Immature natural killer cell (primary cell): ENCODE data around the gene MAGEA2B. TPM values are rescaled to one million over a fixed set of nuclear protein-coding genes. Genes with fewer than 3 reads are reported as not detected.
"Not testable (repeated sequence)": the region's sequence is repeated elsewhere in the genome, so short reads cannot be mapped to it uniquely, and the experiment has no call there.

Experiments
- DNase-seq, 3 donors: peaks; one replicate each; pipeline ENCODE4 v3.0.0; 2022; ENCODE audit warnings: mixed read lengths in 1 of 3
- H3K27ac Mint-ChIP-seq, 6 donors: one replicate each; pipeline ENCODE4 v1.8.0; 2020; ENCODE audit warnings: mixed read lengths in 6 of 6, mild to moderate bottlenecking in 5 of 6, inconsistent platforms in 4 of 6, moderate library complexity in 3 of 6
- H3K27me3 Mint-ChIP-seq, 3 donors: one replicate each; pipeline ENCODE4 v1.8.0; 2020 to 2021; ENCODE audit warnings: low read depth in 3 of 3, mild to moderate bottlenecking in 3 of 3, mixed read lengths in 3 of 3, moderate library complexity in 3 of 3, inconsistent platforms in 1 of 3
- H3K36me3 Mint-ChIP-seq, 3 donors: one replicate each; pipeline ENCODE4 v1.8.0; 2020; ENCODE audit warnings: mixed read lengths in 3 of 3, inconsistent platforms in 2 of 3, mild to moderate bottlenecking in 2 of 3
- H3K4me1 Mint-ChIP-seq, 2 donors: one replicate each; pipeline ENCODE4 v1.8.0; 2020; ENCODE audit warnings: inconsistent platforms in 2 of 2, mild to moderate bottlenecking in 2 of 2, mixed read lengths in 2 of 2, moderate library complexity in 1 of 2
- H3K4me3 Mint-ChIP-seq, 5 donors: one replicate each; pipeline ENCODE4 v1.8.0; 2020; ENCODE audit warnings: mild to moderate bottlenecking in 5 of 5, mixed read lengths in 5 of 5, inconsistent platforms in 3 of 5, moderate library complexity in 3 of 5
- H3K9me3 Mint-ChIP-seq, 6 donors: one replicate each; pipeline ENCODE4 v1.8.0; 2020; ENCODE audit warnings: mild to moderate bottlenecking in 6 of 6, mixed read lengths in 6 of 6, inconsistent platforms in 4 of 6, moderate library complexity in 3 of 6
- polyA plus RNA-seq, 3 donors: library from polyadenylated mRNA; unstranded; fragments of 300-500 nt; fragmentation: Illumina TruSeq; gene quantifications; one replicate each; pipeline ENCODE4 v1.2.3, GENCODE V29; 2021

MAGEA2B gene
- polyA plus RNA-seq, 3 donors from 2014 or later = not detected

DNA sequence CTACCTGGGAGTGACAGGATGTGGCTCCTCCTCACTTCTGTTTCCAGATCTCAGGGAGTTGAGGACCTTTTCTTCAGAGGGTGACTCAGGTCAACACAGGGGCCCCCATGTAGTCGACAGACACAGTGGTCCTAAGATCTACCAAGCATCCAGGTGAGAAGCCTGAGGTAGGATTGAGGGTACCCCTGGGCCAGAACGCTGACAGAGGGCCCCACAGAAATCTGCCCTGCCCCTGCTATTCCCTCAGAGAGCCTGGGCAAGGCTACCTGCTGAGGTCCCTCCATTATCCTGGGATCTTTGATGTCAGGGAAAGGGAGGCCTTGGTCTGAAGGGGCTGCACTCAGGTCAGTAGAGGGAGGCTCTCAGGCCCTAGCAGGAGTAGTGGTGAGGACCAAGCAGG, 20.7 kb downstream of the MAGEA2B start:
- Mint-ChIP-seq H3K27ac (no peak overlapping the region), H3K4me1 (no peaks in the 10 kb centered on the region), H3K9me3 (no peaks in the 10 kb centered on the region), H3K36me3 (no peaks in the 10 kb centered on the region), H3K27me3 (peaks cover 0 to 3% (median 2%) of the 10 kb centered on the region in 3 donors), H3K4me3 (no peak overlapping the region)
- no peak for DNase-seq

DNA sequence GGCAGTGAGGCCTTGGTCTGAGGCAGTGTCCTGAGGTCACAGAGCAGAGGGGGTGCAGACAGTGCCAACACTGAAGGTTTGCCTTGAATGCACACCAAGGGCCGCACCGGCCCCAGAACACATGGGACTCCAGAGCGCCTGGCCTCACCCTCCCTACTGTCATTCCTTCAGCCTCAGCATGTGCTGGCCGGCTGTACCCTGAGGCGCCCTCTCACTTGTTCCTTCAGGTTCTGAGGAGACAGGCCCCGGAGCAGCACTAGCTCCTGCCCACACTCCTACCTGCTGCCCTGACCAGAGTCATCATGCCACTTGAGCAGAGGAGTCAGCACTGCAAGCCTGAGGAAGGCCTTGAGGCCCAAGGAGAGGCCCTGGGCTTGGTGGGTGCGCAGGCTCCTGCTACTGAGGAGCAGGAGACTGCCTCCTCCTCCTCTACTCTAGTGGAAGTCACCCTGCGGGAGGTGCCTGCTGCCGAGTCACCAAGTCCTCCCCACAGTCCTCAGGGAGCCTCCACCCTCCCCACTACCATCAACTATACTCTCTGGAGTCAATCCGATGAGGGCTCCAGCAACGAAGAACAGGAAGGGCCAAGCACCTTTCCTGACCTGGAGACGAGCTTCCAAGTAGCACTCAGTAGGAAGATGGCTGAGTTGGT, 21.6 kb downstream of the MAGEA2B start:
- Mint-ChIP-seq H3K27me3 (peaks cover 0 to 3% (median 2%) of the 10 kb centered on the region in 3 donors), H3K9me3 (no peaks in the 10 kb centered on the region), H3K4me3 (no peak overlapping the region), H3K27ac (no peak overlapping the region), H3K36me3 (no peaks in the 10 kb centered on the region), H3K4me1 (no peaks in the 10 kb centered on the region)
- DNase-seq = no peak

DNA sequence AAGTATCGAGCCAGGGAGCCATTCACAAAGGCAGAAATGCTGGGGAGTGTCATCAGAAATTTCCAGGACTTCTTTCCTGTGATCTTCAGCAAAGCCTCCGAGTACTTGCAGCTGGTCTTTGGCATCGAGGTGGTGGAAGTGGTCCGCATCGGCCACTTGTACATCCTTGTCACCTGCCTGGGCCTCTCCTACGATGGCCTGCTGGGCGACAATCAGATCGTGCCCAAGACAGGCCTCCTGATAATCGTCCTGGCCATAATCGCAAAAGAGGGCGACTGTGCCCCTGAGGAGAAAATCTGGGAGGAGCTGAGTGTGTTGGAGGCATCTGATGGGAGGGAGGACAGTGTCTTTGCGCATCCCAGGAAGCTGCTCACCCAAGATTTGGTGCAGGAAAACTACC, 22.1 kb downstream of the MAGEA2B start:
- H3K27me3 Mint-ChIP-seq, H3K4me3 Mint-ChIP-seq: not testable (repeated sequence)

GRCh38 chrX:152738560-152738959, 24.1 kb downstream of the MAGEA2B start:
- H3K27me3 Mint-ChIP-seq = peaks cover 0 to 4% (median 2%) of the 10 kb centered on the region in 3 donors
- DNase-seq = no peak
- no peak overlapping the region for H3K4me3 Mint-ChIP-seq
- H3K9me3 Mint-ChIP-seq = no peaks in the 10 kb centered on the region
- no peaks in the 10 kb centered on the region for H3K36me3 Mint-ChIP-seq
- no peak overlapping the region for H3K27ac Mint-ChIP-seq
- H3K4me1 Mint-ChIP-seq = no peaks in the 10 kb centered on the region

More for the DNA sequence above, 22.1 kb downstream of the MAGEA2B start:
- H3K27ac Mint-ChIP-seq, H3K4me1 Mint-ChIP-seq, H3K36me3 Mint-ChIP-seq, DNase-seq, H3K9me3 Mint-ChIP-seq: not testable (repeated sequence)

DNA sequence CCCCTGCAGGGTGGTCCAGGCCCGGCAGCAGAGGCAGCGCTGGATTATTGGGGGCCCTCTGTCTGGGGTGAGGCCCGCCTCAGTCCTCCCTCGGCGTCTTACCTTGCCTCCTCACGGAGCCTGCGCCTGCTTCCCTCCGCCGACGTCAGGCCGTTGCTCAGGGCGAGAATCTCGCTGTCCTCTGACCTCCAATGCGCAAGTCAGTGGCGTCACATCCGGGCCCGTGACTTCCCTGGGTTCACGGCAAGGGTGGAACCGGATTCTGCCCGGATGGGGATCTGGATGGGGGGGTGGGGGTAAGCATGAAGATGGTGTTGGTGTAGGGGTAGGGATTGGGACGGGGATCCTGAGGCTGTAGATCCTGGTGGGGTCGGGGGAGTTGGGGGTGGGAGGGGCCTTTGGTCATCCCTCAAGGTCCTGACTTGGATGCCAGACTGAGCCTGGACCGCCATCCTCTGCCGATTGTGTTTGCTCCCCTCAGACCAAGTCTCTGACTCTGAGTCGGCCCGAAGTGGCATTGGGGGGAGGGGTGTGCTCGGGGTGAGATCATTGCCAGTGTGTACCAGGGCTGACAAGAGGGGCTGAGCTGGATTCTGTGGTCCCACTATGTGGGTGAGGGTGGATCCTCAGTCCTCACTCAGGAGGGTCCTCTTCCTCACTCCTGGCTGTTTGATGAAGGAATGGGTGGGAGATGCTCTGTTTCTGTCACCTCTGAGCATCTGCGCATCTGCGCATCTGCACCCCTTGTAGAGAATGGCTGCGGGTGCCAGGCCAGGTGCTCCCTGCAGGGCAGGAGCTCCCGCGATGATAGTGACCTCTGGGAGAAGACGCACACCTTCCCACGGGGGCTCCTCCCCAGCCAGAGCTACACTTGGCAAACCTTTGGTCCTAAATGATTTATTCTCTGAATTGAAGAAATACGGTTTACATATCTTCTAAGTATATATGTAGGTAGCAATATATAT, 39.5 kb downstream of the MAGEA2B start, which contains the start of gene MAGEA2:
MAGEA2 (minus strand) TSS at position 157 of the 965 bp plus-strand sequence. CDS start 2,479 bp downstream, outside the sequence.
- H3K4me3 Mint-ChIP-seq, H3K27me3 Mint-ChIP-seq, H3K9me3 Mint-ChIP-seq, H3K4me1 Mint-ChIP-seq, DNase-seq, H3K36me3 Mint-ChIP-seq, H3K27ac Mint-ChIP-seq: not testable (repeated sequence)

DNA sequence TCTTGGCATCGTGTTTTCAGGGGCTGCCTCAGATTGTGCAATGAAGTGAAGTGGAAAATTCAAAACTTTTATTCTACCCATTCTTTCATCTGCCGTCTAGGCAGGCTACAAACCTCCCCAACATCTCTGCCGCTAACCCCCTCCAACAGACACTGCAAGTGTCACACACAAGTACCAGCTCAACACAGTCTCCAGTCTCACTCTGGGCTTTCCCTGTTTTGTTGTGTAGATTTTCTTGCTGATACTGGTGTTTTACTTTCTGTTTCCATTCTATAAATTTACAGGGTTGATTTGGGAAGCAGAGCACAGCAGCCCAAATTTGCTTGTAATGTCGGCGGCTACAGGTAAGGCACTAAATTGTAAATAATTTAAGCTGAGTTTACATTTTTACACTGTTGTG, 40.4 kb downstream of the MAGEA2B start:
- H3K27ac Mint-ChIP-seq, DNase-seq, H3K27me3 Mint-ChIP-seq, H3K4me1 Mint-ChIP-seq, H3K4me3 Mint-ChIP-seq, H3K36me3 Mint-ChIP-seq, H3K9me3 Mint-ChIP-seq: not testable (repeated sequence)

GRCh38 chrX:152758918-152759317, 44.5 kb downstream of the MAGEA2B start, which contains the start of gene CSAG3:
Gene CSAG3 (plus strand): TSS chrX:152759218.
- not testable (repeated sequence) for H3K27ac Mint-ChIP-seq, H3K27me3 Mint-ChIP-seq, DNase-seq, H3K4me1 Mint-ChIP-seq, H3K4me3 Mint-ChIP-seq, H3K9me3 Mint-ChIP-seq, H3K36me3 Mint-ChIP-seq

GRCh38 chrX:152759544-152759943, 45.1 kb downstream of the MAGEA2B start:
- not testable (repeated sequence) for DNase-seq, H3K9me3 Mint-ChIP-seq

GRCh38 chrX:152761582-152761981, 47.2 kb downstream of the MAGEA2B start:
- H3K27ac Mint-ChIP-seq, H3K4me3 Mint-ChIP-seq, H3K9me3 Mint-ChIP-seq, DNase-seq, H3K36me3 Mint-ChIP-seq, H3K4me1 Mint-ChIP-seq, H3K27me3 Mint-ChIP-seq: not testable (repeated sequence)

More at GRCh38 chrX:152759544-152759943, 45.1 kb downstream of the MAGEA2B start:
- not testable (repeated sequence) for H3K4me1 Mint-ChIP-seq, H3K27ac Mint-ChIP-seq, H3K4me3 Mint-ChIP-seq, H3K27me3 Mint-ChIP-seq, H3K36me3 Mint-ChIP-seq

GRCh38 chrX:152766562-152766961, 52.1 kb downstream of the MAGEA2B start:
- H3K36me3 Mint-ChIP-seq, H3K9me3 Mint-ChIP-seq, H3K27ac Mint-ChIP-seq, DNase-seq, H3K4me3 Mint-ChIP-seq, H3K4me1 Mint-ChIP-seq, H3K27me3 Mint-ChIP-seq: not testable (repeated sequence)

Other genes with a start within 250 kb of the MAGEA2B start
- not detected for gene GABRQ, start 76.7 kb upstream of the MAGEA2B start, polyA plus RNA-seq
- gene MAGEA3, start 15.8 kb upstream of the MAGEA2B start, polyA plus RNA-seq = not detected
- gene CSAG2, start 5.4 kb upstream of the MAGEA2B start, polyA plus RNA-seq = not detected
- gene CSAG1, start 19.1 kb downstream of the MAGEA2B start, polyA plus RNA-seq = not detected
- gene MAGEA12, start 19.1 kb downstream of the MAGEA2B start, polyA plus RNA-seq = not detected
- gene MAGEA2, start 39.2 kb downstream of the MAGEA2B start, polyA plus RNA-seq = not detected
- not detected for gene CSAG3, start 44.6 kb downstream of the MAGEA2B start, polyA plus RNA-seq
- not detected for gene MAGEA6, start 55.1 kb downstream of the MAGEA2B start, polyA plus RNA-seq
- gene CETN2, start 116.1 kb downstream of the MAGEA2B start, polyA plus RNA-seq = 10 to 100 TPM; 31.6 to 45.7 (median 33.4) TPM
- gene NSDHL, start 116.4 kb downstream of the MAGEA2B start, polyA plus RNA-seq = 10 to 100 TPM; 16.5 to 44.8 (median 20.2) TPM
- gene ZNF185, start 183.4 kb downstream of the MAGEA2B start, polyA plus RNA-seq = 1 to 10 TPM; 3.2 to 6.2 (median 3.4) TPM